Activated T-cell treated with anti-CD3 and anti-CD28 coated beads, Interleukin-2, amount 50 U/mL, for 72 hours (primary cell): ENCODE measurements around the gene NCOA4. TPM values are rescaled to one million over a fixed set of nuclear protein-coding genes. Genes with fewer than 3 reads are reported as not detected.
"Not testable (repeated sequence)": the region's sequence is repeated elsewhere in the genome, so short reads cannot be mapped to it uniquely, and the experiment has no call there.

ENCODE experiments used
- ATAC-seq, 2 donors: fragments of 150-1000 bp; cut with Tn5 transposase; replicated peaks in 1 of 2; 2 replicates each; pipeline ENCODE4 v1.10.0; 2021; ENCODE audit warnings: moderate library complexity in 2 of 2, mild to moderate bottlenecking in 1 of 2
- DNase-seq, 2 donors: peaks; one replicate each; pipeline ENCODE4 v3.0.0; 2021 to 2022; ENCODE audit warnings: mixed read lengths in 1 of 2
- H3K27ac Mint-ChIP-seq: one replicate; pipeline ENCODE4 v1.8.0; 2022; ENCODE audit warnings: mild to moderate bottlenecking, moderate library complexity, mixed read lengths
- H3K27me3 Mint-ChIP-seq: one replicate; pipeline ENCODE4 v1.8.0; 2022; ENCODE audit warnings: low read depth, mixed read lengths
- H3K36me3 Mint-ChIP-seq, 2 donors: one replicate each; pipeline ENCODE4 v1.8.0; 2022; ENCODE audit warnings: mixed read lengths in 2 of 2, mild to moderate bottlenecking in 1 of 2; ENCODE audit not compliant: insufficient read depth in 2 of 2
- H3K4me1 Mint-ChIP-seq: one replicate; pipeline ENCODE4 v1.8.0; 2022; ENCODE audit warnings: low read depth, mixed read lengths
- H3K4me3 Mint-ChIP-seq, 2 donors: one replicate each; pipeline ENCODE4 v1.8.0; 2022; ENCODE audit warnings: mild to moderate bottlenecking in 2 of 2, mixed read lengths in 2 of 2, moderate library complexity in 2 of 2
- H3K9me3 Mint-ChIP-seq, 2 donors: one replicate each; pipeline ENCODE4 v1.8.0; 2022; ENCODE audit warnings: mixed read lengths in 2 of 2
- total RNA-seq, 2 donors: library from RNA; stranded (reverse); gene quantifications; one replicate each; pipeline ENCODE4 v1.2.3, GENCODE V29; 2022

The NCOA4 gene
- total RNA-seq, 2 donors from 2014 or later: 112 to 144 TPM

GRCh38 chr10:45978554-45978953, 51.9 kb downstream of the NCOA4 start:
- H3K27ac Mint-ChIP-seq, DNase-seq, H3K9me3 Mint-ChIP-seq, H3K36me3 Mint-ChIP-seq, H3K27me3 Mint-ChIP-seq, H3K4me3 Mint-ChIP-seq: not testable (repeated sequence)
- H3K4me1 Mint-ChIP-seq: peaks cover 12% of the 10 kb centered on the region
- peak in 1 of 2 donors; percentile 27 for ATAC-seq

- not testable (repeated sequence) for H3K9me3 Mint-ChIP-seq, H3K27me3 Mint-ChIP-seq, H3K36me3 Mint-ChIP-seq, DNase-seq, ATAC-seq
- Mint-ChIP-seq H3K27ac (peak overlapping the region; percentile 90), H3K4me3 (peak overlapping the region; percentile 99), H3K4me1 (peaks cover 33% of the 10 kb centered on the region)
These were observed 56.4 kb downstream of the NCOA4 start for GRCh38 chr10:45974041-45974440.

- not testable (repeated sequence) for H3K36me3 Mint-ChIP-seq, DNase-seq
These were observed 57.6 kb downstream of the NCOA4 start for GRCh38 chr10:45972813-45973169.

GRCh38 chr10:45972106-45972812, 58.2 kb downstream of the NCOA4 start, which contains the start of gene TIMM23:
TIMM23 (plus strand) TSS chr10:45972489; CDS start chr10:45972625, 136 bp downstream.
- H3K27ac Mint-ChIP-seq: peak within 1 kb of the TSS; percentile 97
- peaks cover 33% of the 10 kb centered on the region for H3K4me1 Mint-ChIP-seq
- peak within 1 kb of the TSS; percentile 99 for H3K4me3 Mint-ChIP-seq
- not testable (repeated sequence) for H3K36me3 Mint-ChIP-seq, H3K9me3 Mint-ChIP-seq, H3K27me3 Mint-ChIP-seq
- peak; percentile 87 to 88 for DNase-seq
- ATAC-seq: peak; percentile 92 to 93

More at GRCh38 chr10:45972813-45973169, 57.6 kb downstream of the NCOA4 start:
- Mint-ChIP-seq H3K27ac (peak overlapping the region; percentile 97), H3K4me1 (peaks cover 33% of the 10 kb centered on the region), H3K4me3 (peak overlapping the region; percentile 99)
- H3K9me3 Mint-ChIP-seq, H3K27me3 Mint-ChIP-seq: not testable (repeated sequence)
- ATAC-seq: peak; percentile 19 to 33

GRCh38 chr10:45971742-45972105, 58.7 kb downstream of the NCOA4 start:
- peak; percentile 52 to 55 for ATAC-seq
- not testable (repeated sequence) for H3K36me3 Mint-ChIP-seq, H3K27me3 Mint-ChIP-seq, H3K9me3 Mint-ChIP-seq
- Mint-ChIP-seq H3K4me3 (peak overlapping the region; percentile 99), H3K4me1 (peaks cover 37% of the 10 kb centered on the region), H3K27ac (peak overlapping the region; percentile 97)
- DNase-seq: peak; percentile 6 to 12

- Mint-ChIP-seq H3K4me3 (peak overlapping the region; percentile 99), H3K4me1 (peaks cover 41% of the 10 kb centered on the region), H3K27ac (peak overlapping the region; percentile 90)
- H3K36me3 Mint-ChIP-seq, H3K9me3 Mint-ChIP-seq, ATAC-seq, DNase-seq, H3K27me3 Mint-ChIP-seq: not testable (repeated sequence)
These were observed 59.4 kb downstream of the NCOA4 start for GRCh38 chr10:45971019-45971418.

- H3K36me3 Mint-ChIP-seq, H3K27me3 Mint-ChIP-seq, DNase-seq, H3K4me3 Mint-ChIP-seq, H3K9me3 Mint-ChIP-seq: not testable (repeated sequence)
- H3K27ac Mint-ChIP-seq: peak overlapping the region; percentile 50
- peak; percentile 81 to 83 for ATAC-seq
- H3K4me1 Mint-ChIP-seq: peaks cover 18% of the 10 kb centered on the region
These were observed 67.6 kb downstream of the NCOA4 start for GRCh38 chr10:45962686-45963452.

GRCh38 chr10:45957928-45958327, 72.5 kb downstream of the NCOA4 start:
- peak overlapping the region; percentile 39 for H3K27ac Mint-ChIP-seq
- H3K4me3 Mint-ChIP-seq, H3K27me3 Mint-ChIP-seq, H3K36me3 Mint-ChIP-seq, H3K9me3 Mint-ChIP-seq, H3K4me1 Mint-ChIP-seq, DNase-seq: not testable (repeated sequence)
- peak in 1 of 2 donors; percentile 37 for ATAC-seq

- H3K36me3 Mint-ChIP-seq, H3K4me1 Mint-ChIP-seq, H3K4me3 Mint-ChIP-seq, H3K9me3 Mint-ChIP-seq, DNase-seq, H3K27me3 Mint-ChIP-seq, ATAC-seq, H3K27ac Mint-ChIP-seq: not testable (repeated sequence)
These were observed 73.8 kb downstream of the NCOA4 start for GRCh38 chr10:45956634-45957033.

Other genes with a start within 250 kb of the NCOA4 start
- 10 to 100 TPM; 20.3 to 34.0 TPM for gene AGAP4, start 183.1 kb downstream of the NCOA4 start, total RNA-seq
- gene TIMM23, start 58.1 kb downstream of the NCOA4 start, total RNA-seq: 10 to 100 TPM; 32.8 to 35.4 TPM
- not detected for gene MSMB, start 15.6 kb upstream of the NCOA4 start, total RNA-seq